K562 (cell line): Measurements from ENCODE around the gene GPR152. TPM values are rescaled to one million over a fixed set of nuclear protein-coding genes. Genes with fewer than 3 reads are reported as not detected.

ENCODE experiments used
- ATAC-seq: fragments of 200-7000 bp; cut with Tn5 transposase; 3 replicates; pipeline ENCODE4 v1.9.1; 2020; ENCODE audit warnings: moderate library complexity
- BruUV-seq: library from RNA; stranded (reverse); fragments of 400-500 nt; replicated peaks from 2 replicates; lab custom pipeline; 2021; lab: Mats Ljungman, UMichigan
- CTCF ChIA-PET: fragments of 300-600 bp; formaldehyde crosslinking; extraction: SDS; loops from one replicate; lab custom pipeline; 2021; ENCODE audit warnings: low intra/inter-chr PET ratio; lab: Yijun Ruan, JAX
- POLR2A ChIA-PET: fragments of 300-600, 350-650 bp; sonication (Branson Sonifier 250); formaldehyde crosslinking; extraction: SDS; loops from one replicate; lab custom pipeline; 2021; ENCODE audit warnings: antibody characterized with exemption, inconsistent platforms; lab: Yijun Ruan, JAX
- DNase-seq, 4 experiments: peaks; one replicate each; pipeline versions ENCODE4 v3.0.0 to v3.0.0-alpha.2; 2011 to 2018; ENCODE audit warnings: low spot score in 3 of 4, mixed read lengths in 3 of 4; ENCODE audit errors: extremely low read depth in 1 of 4
- FAIRE-seq: peaks from 2 replicates; lab custom pipeline; 2011; peaks lifted over from hg19 to GRCh38; lab: Jason Lieb, UNC
- H2AFZ ChIP-seq: 2 replicates; pipeline ENCODE4 v1.6.0; 2011; ENCODE audit warnings: low read depth, low read length, control low read depth, inconsistent platforms
- H3K27ac ChIP-seq: fragments of 200-600 bp; 3 replicates; pipeline ENCODE4 v1.8.0; 2011; ENCODE audit warnings: low read depth, mild to moderate bottlenecking, control low read depth, inconsistent platforms, low read length, moderate library complexity, mixed read lengths; ENCODE audit errors: extremely low read depth
- H3K27me3 ChIP-seq, 2 experiments: fragments of 300-600 bp in 1 of 2; 2 replicates in 1 of 2; 3 replicates in 1 of 2; pipeline versions ENCODE4 v1.6.0 to v1.8.0; 2011; ENCODE audit warnings: inconsistent platforms in 2 of 2, low read length in 2 of 2, mild to moderate bottlenecking in 1 of 2, mixed read lengths in 1 of 2, moderate library complexity in 1 of 2; ENCODE audit not compliant: control insufficient read depth in 2 of 2, insufficient read depth in 2 of 2
- H3K36me3 ChIP-seq: fragments of 300-600 bp; 3 replicates; pipeline ENCODE4 v1.8.0; 2011; ENCODE audit warnings: mild to moderate bottlenecking, low read length, inconsistent platforms; ENCODE audit not compliant: control insufficient read depth, insufficient read depth
- H3K4me1 ChIP-seq, 2 experiments: fragments of 200-600 bp in 1 of 2; replicated peaks in 1 of 2; 2 replicates in 1 of 2; 3 replicates in 1 of 2; pipeline versions ENCODE4 v1.5.1 to v1.8.0; 2011; ENCODE audit warnings: inconsistent platforms in 2 of 2, low read length in 2 of 2, mild to moderate bottlenecking in 1 of 2, mixed read lengths in 1 of 2, moderate library complexity in 1 of 2; ENCODE audit not compliant: control insufficient read depth in 2 of 2, insufficient read depth in 2 of 2
- H3K4me2 ChIP-seq: 2 replicates; pipeline ENCODE4 v1.6.1; 2011; ENCODE audit warnings: low read length, control low read depth, inconsistent platforms, mixed read lengths; ENCODE audit not compliant: insufficient read depth
- H3K4me3 ChIP-seq: fragments of 200-600 bp; sonication (generic), shearing (Covaris generic); 2 replicates; pipeline ENCODE4 v1.5.1; 2016; ENCODE audit warnings: control low read depth, inconsistent platforms
- H3K79me2 ChIP-seq: fragments of 200-600 bp; 3 replicates; pipeline ENCODE4 v1.8.0; 2011; ENCODE audit warnings: low read length, inconsistent platforms; ENCODE audit not compliant: control insufficient read depth, insufficient read depth
- H3K9ac ChIP-seq, 2 experiments: 2 replicates each; pipeline versions ENCODE4 v1.6.0 to v1.6.1; 2011; ENCODE audit warnings: low read depth in 2 of 2, low read length in 2 of 2, control low read depth in 1 of 2, inconsistent platforms in 1 of 2, mild to moderate bottlenecking in 1 of 2, mixed read lengths in 1 of 2; ENCODE audit not compliant: insufficient read depth in 1 of 2
- H3K9me1 ChIP-seq: one replicate; pipeline ENCODE4 v1.6.0; 2011; ENCODE audit warnings: inconsistent platforms, mild to moderate bottlenecking, low read length, moderate library complexity; ENCODE audit not compliant: control insufficient read depth, insufficient read depth
- H3K9me3 ChIP-seq: replicated peaks from 2 replicates; pipeline ENCODE4 v1.5.1; 2011; ENCODE audit warnings: low read depth, low read length, inconsistent platforms; ENCODE audit not compliant: control insufficient read depth, insufficient read depth
- H4K20me1 ChIP-seq: replicated peaks from 2 replicates; pipeline ENCODE4 v1.6.1; 2011; ENCODE audit warnings: low read length, inconsistent platforms, mixed read lengths; ENCODE audit not compliant: control insufficient read depth, insufficient read depth
- ATF1 ChIP-seq, 2 experiments: fragments of 450-650 bp in 1 of 2; IDR thresholded peaks; 2 replicates each; pipeline ENCODE4 v1.6.1; 2016; ENCODE audit warnings: missing compliant biosample characterization in 1 of 2, missing genetic modification characterization in 1 of 2
- CBX3 ChIP-seq, 2 experiments: IDR thresholded peaks; 1 replicate in 1 of 2; 2 replicates in 1 of 2; pipeline ENCODE4 v1.6.1; 2012; ENCODE audit warnings: inconsistent platforms in 2 of 2, low read length in 2 of 2, borderline replicate concordance in 1 of 2, control low read depth in 1 of 2
- ESRRB ChIP-seq: fragments of 250-450 bp; sonication (Bioruptor Pico); IDR thresholded peaks from 2 replicates; pipeline ENCODE4 v1.5.0; 2020; ENCODE audit warnings: mild to moderate bottlenecking, moderate library complexity, borderline replicate concordance
- GABPA ChIP-seq: fragments of 200-800 bp; sonication (Bioruptor generic); conservative IDR thresholded peaks from 2 replicates; pipeline ENCODE4 v1.6.1; 2016; ENCODE audit warnings: low read depth, missing genetic modification characterization, missing compliant biosample characterization
- KAT8 ChIP-seq: fragments of 450-650 bp; IDR thresholded peaks from 2 replicates; pipeline ENCODE4 v1.6.1; 2016; ENCODE audit warnings: low read depth, mild to moderate bottlenecking
- MCM2 ChIP-seq: fragments of 450-650 bp; IDR thresholded peaks from 2 replicates; pipeline ENCODE4 v1.6.1; 2017; ENCODE audit warnings: low read depth, mild to moderate bottlenecking
- PHF8 ChIP-seq: fragments of 200-600 bp; sonication (generic); IDR thresholded peaks from 2 replicates; pipeline ENCODE4 v1.6.1; 2012; ENCODE audit warnings: mixed run types, mild to moderate bottlenecking, inconsistent platforms, low read length, moderate library complexity, borderline replicate concordance
- POLR2A ChIP-seq: fragments of 450-650 bp; conservative IDR thresholded peaks from 2 replicates; pipeline ENCODE4 v1.6.1; 2016
- PRPF4 ChIP-seq: fragments of 200-400 bp; formaldehyde crosslinking; IDR thresholded peaks from one replicate; pipeline ENCODE4 v1.6.1; 2017; ENCODE audit warnings: low read length, low read depth, mild to moderate bottlenecking; ENCODE audit not compliant: insufficient read depth, poor library complexity, severe bottlenecking
- RAD51 ChIP-seq: fragments of 450-650 bp; IDR thresholded peaks from 2 replicates; pipeline ENCODE4 v1.7.1; 2016; ENCODE audit warnings: low read depth, mild to moderate bottlenecking, borderline replicate concordance
- TBP ChIP-seq: optimal IDR thresholded peaks from 2 replicates; pipeline ENCODE3; 2011; ENCODE audit warnings: low read depth, low read length, improper control_type of control experiment
- TCF7 ChIP-seq: sonication (generic); IDR thresholded peaks from 2 replicates; pipeline ENCODE4 v1.6.1; 2016; ENCODE audit warnings: antibody characterized with exemption, borderline replicate concordance
- ZNF121 ChIP-seq: sonication (generic); formaldehyde crosslinking; conservative IDR thresholded peaks from 2 replicates; pipeline ENCODE4 v1.8.0; 2022; ENCODE audit warnings: missing genetic modification reagents
- ZNF408 ChIP-seq: fragments of 250-450 bp; sonication (Bioruptor Pico); IDR thresholded peaks from 2 replicates; pipeline ENCODE4 v1.4.0; 2020; ENCODE audit warnings: low read depth, mild to moderate bottlenecking, moderate library complexity
- ZNF75A ChIP-seq: fragments of 450-650 bp; formaldehyde crosslinking; IDR thresholded peaks from 2 replicates; pipeline ENCODE4 v1.4.0; 2020; ENCODE audit warnings: mild to moderate bottlenecking
- WGBS: fragments of 100-300 bp; shearing (Covaris generic); methylation state at CpG from one replicate; pipeline ENCODE4 v1.1.6; 2016; ENCODE audit warnings: low coverage, mixed read lengths; ENCODE audit not compliant: insufficient coverage; ENCODE audit errors: missing lambda C conversion rate; 5-methylcytosine and 5-hydroxymethylcytosine counted together
- in situ Hi-C: fragments of 300-500 bp; cut with MboI; formaldehyde crosslinking; loops from 4 replicates; pipeline ENCODE4 v1.15.0; 2018; ENCODE audit warnings: inconsistent platforms, mixed read lengths
- intact Hi-C: fragments of 100-400 bp; cut with micrococcal nuclease; formaldehyde crosslinking; loops from 2 replicates; pipeline ENCODE4 v1.14.2; 2022
- polyA plus RNA-seq, 8 experiments: library from polyadenylated mRNA; depleted of rRNA in 4 of 8; stranded (reverse) in 5 of 8; unstranded in 3 of 8; fragments of >200 nt; fragmentation: Nextera tagmentation in 2 of 8; fragmentation: Illumina TruSeq in 1 of 8; extraction: Ambion mirVana in 2 of 8; extraction: Trizol in 1 of 8; gene quantifications; 2 replicates each; pipeline versions ENCODE4 v1.2.1 to v1.2.3, GENCODE V29; 2011 to 2014; ENCODE audit warnings: inconsistent platforms in 1 of 8, missing spikeins in 1 of 8
- total RNA-seq, 7 experiments: library from RNA; depleted of rRNA in 6 of 7; stranded (reverse); fragments of >200 nt in 6 of 7; fragmentation: Illumina TruSeq in 2 of 7; extraction: Trizol in 2 of 7; gene quantifications; 2 replicates each; pipeline versions ENCODE4 v1.2.1 to v1.2.3, GENCODE V29; 2011 to 2021; ENCODE audit warnings: low replicate concordance in 1 of 7
- TF ChIP-seq, protein P1 (sequence below): sonication (generic); formaldehyde crosslinking; IDR thresholded peaks from 2 replicates; pipeline ENCODE4 v1.8.1; 2023; ENCODE audit warnings: mild to moderate bottlenecking, missing genetic modification reagents
- TF ChIP-seq, protein P2 (sequence below), 3 experiments: fragments of 200-800 bp in 1 of 3; sonication (Bioruptor generic) in 1 of 3; sonication (generic) in 1 of 3; formaldehyde crosslinking in 1 of 3; IDR thresholded peaks; 2 replicates each; pipeline versions ENCODE4 v1.6.1 to v1.8.0; 2016 to 2022; ENCODE audit warnings: mild to moderate bottlenecking in 2 of 3, missing compliant biosample characterization in 2 of 3, missing genetic modification characterization in 2 of 3, missing genetic modification reagents in 1 of 3

The GPR152 gene
- total and polyA plus RNA-seq, 9 of the 15 experiments (the other 6 are each of a cell fraction or from before 2014, with no cell fraction given), result not detected

DNA sequence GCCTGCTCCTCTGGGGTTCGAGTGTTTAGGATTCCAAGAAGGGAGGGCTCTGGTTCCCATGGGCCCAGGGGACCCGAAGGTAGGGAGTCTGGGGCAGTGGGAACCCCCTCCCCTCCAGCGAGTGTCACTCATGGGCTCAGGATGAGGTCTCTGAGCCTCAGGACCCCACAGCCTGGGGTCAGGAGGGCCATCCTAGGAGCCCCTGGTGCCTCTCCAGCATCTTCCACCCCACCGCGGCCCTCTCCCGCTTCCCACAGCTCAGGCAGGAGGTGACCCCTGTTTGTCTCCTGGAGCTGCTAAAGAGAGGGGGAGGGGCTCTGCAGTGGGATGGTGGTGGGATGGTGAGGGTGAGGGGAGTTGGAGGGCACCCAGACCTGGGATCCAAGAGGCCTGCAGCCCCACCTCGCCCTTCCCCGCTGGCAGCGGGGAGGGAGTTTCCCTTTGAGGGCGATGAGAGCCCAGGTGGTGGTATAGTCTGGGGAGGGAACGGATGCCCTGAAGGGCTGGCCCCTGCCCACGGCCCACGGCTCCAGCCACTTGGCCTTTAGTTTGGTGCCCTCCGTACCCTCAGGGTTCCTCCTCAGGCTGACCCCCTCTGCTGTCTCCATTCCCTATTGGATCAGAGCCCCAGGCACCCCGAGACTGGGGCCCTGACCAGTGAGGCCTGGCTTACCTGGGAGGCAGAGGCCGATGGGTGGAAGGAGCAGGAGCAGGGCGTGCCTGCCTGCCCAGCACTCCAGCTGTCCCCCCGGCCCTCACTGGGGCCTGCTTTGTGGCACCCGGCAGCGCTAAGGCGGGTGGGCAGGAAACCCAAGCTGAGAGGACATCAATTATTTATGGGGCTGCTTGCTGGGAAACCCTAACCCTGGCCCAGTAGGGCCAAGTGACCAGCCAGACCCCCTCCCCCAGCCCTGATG, 1.5 kb upstream of the GPR152 start:
- no peak for FAIRE-seq
- Histone ChIP-seq H2AFZ (no peak overlapping the region), H3K79me2 (no peaks in the 10 kb centered on the region), H3K9me1 (no peaks in the 10 kb centered on the region), H3K36me3 (no peaks in the 10 kb centered on the region), H4K20me1 (no peaks in the 10 kb centered on the region), H3K27ac (no peak overlapping the region), H3K4me1 (peaks cover 0 to 49% of the 10 kb centered on the region in 2 experiments; a peak in 2 of 5 replicates), H3K4me3 (no peak overlapping the region), H3K4me2 (no peak overlapping the region), H3K9me3 (no peaks in the 10 kb centered on the region), H3K9ac (peak overlapping the region in 1 of 2 experiments; percentile 4; a peak in 2 of 4 replicates), H3K27me3 (no peaks in the 10 kb centered on the region)
- no peak for DNase-seq
- in situ Hi-C loops (no loop called here), intact Hi-C loops (no loop called here)
- ChIA-PET POLR2A (interaction anchor here (0.6 kb wide), 1 partner anchor 85 kb away, joined by 3 read pairs; no protein-coding TSS in a partner anchor), CTCF (no interaction called here)
- TF ChIP-seq ESRRB (CRISPR knock-in tag), result no peak
- no peak for TF ChIP-seq POLR2A
- TF ChIP-seq ZNF408, result no peak
- TF ChIP-seq GABPA (tag), result no peak
- TF ChIP-seq, protein P1, sequence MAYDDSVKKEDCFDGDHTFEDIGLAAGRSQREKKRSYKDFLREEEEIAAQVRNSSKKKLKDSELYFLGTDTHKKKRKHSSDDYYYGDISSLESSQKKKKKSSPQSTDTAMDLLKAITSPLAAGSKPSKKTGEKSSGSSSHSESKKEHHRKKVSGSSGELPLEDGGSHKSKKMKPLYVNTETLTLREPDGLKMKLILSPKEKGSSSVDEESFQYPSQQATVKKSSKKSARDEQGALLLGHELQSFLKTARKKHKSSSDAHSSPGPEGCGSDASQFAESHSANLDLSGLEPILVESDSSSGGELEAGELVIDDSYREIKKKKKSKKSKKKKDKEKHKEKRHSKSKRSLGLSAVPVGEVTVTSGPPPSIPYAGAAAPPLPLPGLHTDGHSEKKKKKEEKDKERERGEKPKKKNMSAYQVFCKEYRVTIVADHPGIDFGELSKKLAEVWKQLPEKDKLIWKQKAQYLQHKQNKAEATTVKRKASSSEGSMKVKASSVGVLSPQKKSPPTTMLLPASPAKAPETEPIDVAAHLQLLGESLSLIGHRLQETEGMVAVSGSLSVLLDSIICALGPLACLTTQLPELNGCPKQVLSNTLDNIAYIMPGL (CRISPR knock-in tag), result no peak
- TF ChIP-seq PHF8, result no peak
- TF ChIP-seq ZNF121, result no peak
- no peak for TF ChIP-seq KAT8
- no peak for TF ChIP-seq TBP
- TF ChIP-seq ZNF75A (CRISPR knock-in tag), result no peak
- TF ChIP-seq, protein P2, sequence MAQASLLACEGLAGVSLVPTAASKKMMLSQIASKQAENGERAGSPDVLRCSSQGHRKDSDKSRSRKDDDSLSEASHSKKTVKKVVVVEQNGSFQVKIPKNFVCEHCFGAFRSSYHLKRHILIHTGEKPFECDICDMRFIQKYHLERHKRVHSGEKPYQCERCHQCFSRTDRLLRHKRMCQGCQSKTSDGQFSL (CRISPR knock-in tag; IDR thresholded peaks at IDR 0.05), result no peak
- TF ChIP-seq, protein P2 (tag; IDR thresholded peaks at IDR 0.05), result no peak
- no peak for TF ChIP-seq TCF7
- no peak for TF ChIP-seq ATF1 (CRISPR knock-in tag; IDR thresholded peaks at IDR 0.05)
- no peak for TF ChIP-seq ATF1 (tag; IDR thresholded peaks at IDR 0.05)
- TF ChIP-seq MCM2, result no peak
- no peak for TF ChIP-seq RAD51
- TF ChIP-seq PRPF4, result no peak
- TF ChIP-seq CBX3 (IDR thresholded peaks at IDR 0.05; ENCODE audit: borderline replicate concordance in 1 of 2, low read length in 2 of 2), result no peak
- no peak for ATAC-seq
- BruUV-seq, result no TSS peak
- WGBS, result 68% methylated on average over 17 of the region's 21 CpGs
